OCI-LY3 (cell line): ENCODE measurements around the gene MTA1.

Experiments used
- CTCF ChIP-seq: fragments of 200-600, 300-600 bp; sonication (generic); IDR thresholded peaks from 2 replicates; pipeline ENCODE4 v1.5.1; 2014; ENCODE audit warnings: antibody characterized with exemption, low read length, low read depth
- EZH2phosphoT487 ChIP-seq: fragments of 200-600 bp; shearing (Covaris generic); IDR thresholded peaks from 2 replicates; pipeline ENCODE4 v1.6.1; 2018; ENCODE audit warnings: antibody characterized with exemption, mixed run types, low read depth

GRCh38 chr14:105419195-105420091 is at the start of gene MTA1:
- TF ChIP-seq CTCF (no peak), EZH2phosphoT487 (no peak)
